Coronary artery (tissue), 2 donors: ENCODE measurements around the gene ADAD2.
"Not testable (repeated sequence)": the region's sequence is repeated elsewhere in the genome, so short reads cannot be mapped to it uniquely, and the experiment has no call there.

Source experiments
- DNase-seq: peaks from one replicate; pipeline ENCODE4 v3.0.0-alpha.2; 2017; ENCODE audit warnings: low spot score
- H3K27ac ChIP-seq, 2 donors: fragments of 200-600 bp; sonication (generic); one replicate each; pipeline ENCODE4 v1.5.1; 2016 to 2019
- H3K4me3 ChIP-seq: fragments of 200-600 bp; sonication (generic); 2 replicates; pipeline ENCODE4 v1.5.1; 2016; ENCODE audit warnings: mild to moderate bottlenecking, moderate library complexity
- CTCF ChIP-seq: fragments of 200-600 bp; sonication (generic); IDR thresholded peaks from one replicate; pipeline ENCODE4 v1.5.1; 2019; ENCODE audit warnings: antibody characterized with exemption

The ADAD2 gene

GRCh38 chr16:84215531-84215930 is 24.6 kb downstream of the ADAD2 start:
- no peak for TF ChIP-seq CTCF
- Histone ChIP-seq H3K4me3 (no peak overlapping the region), H3K27ac (no peak overlapping the region)
- no peak for DNase-seq

DNA sequence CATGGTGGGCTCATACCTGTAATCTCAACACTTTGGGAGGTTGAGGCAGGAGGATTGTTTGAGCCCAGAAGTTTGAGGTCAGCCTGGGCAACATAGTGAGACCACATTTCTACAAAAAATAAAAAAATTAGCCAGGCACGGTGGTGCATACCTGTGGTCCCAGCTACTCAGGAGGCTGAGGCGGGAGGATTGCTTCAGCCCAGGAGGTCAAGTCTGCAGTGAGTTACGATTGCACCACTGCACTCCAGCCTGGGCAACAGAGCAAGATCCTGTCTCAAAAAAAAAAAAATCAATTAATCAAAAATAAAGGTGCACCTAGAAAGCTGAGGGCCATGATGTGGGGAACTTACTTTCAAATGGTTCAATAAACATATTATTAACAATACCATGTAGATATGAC is 25.2 kb downstream of the ADAD2 start:
- H3K4me3 ChIP-seq, H3K27ac ChIP-seq, DNase-seq: not testable (repeated sequence)

DNA sequence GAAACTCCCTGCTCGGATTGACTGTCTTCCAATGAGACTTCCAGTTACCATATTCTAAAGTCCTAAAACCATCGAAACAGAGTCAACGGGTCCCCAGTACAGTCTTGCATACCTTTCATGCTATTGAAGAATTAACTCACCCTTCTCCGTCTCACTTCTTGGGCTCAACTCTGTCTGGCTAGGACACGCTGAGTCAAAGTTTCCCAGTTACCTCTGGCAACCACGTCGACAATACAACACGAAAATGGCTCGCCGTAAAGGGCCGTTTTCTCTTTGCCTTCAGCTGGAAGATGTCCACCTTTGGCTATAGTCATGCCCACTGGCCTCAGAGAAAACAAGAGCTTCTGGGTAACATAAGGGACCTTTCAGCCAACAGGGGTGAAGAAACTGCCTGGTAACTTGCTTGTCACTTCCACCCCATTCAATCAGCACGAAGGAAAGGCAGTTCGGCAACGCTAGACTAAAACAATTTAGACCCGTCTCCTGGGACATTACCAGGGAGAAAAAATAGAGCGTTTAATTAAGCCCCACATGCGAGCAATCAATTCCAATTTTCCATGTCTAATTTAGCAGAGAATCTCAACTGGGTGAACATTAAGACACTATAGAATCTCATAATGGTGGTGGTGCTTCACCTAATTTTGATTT is 27.3 kb downstream of the ADAD2 start:
- DNase-seq, result no peak
- H3K27ac ChIP-seq, result no peak overlapping the region
- TF ChIP-seq CTCF, result no peak
- no peak overlapping the region for H3K4me3 ChIP-seq

- DNase-seq, result no peak
- Histone ChIP-seq H3K27ac (no peak overlapping the region), H3K4me3 (no peak overlapping the region)
- TF ChIP-seq CTCF, result no peak
Measured at GRCh38 chr16:84218956-84219355, 28.0 kb downstream of the ADAD2 start.

DNA sequence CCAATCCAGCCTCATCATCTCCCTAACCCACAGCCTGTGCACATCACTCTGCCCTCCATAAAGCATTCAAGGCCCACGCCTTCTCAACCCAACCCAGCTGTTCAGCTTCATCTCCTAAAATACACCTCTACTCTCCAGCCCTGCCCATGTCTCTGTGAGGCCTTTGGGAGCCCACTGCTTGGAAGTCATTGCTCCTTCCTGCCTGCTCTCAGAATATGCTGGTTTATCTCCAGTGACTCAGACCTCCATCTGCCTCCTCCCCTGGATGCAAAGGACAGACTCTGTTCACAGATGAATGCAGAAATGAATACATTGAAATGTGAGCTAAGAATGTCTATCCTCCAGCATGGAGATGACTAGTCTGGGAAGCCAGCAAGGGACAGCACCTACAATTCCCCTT is 29.9 kb downstream of the ADAD2 start:
- no peak for TF ChIP-seq CTCF
- no peak for DNase-seq
- Histone ChIP-seq H3K4me3 (no peak overlapping the region), H3K27ac (no peak overlapping the region)

DNA sequence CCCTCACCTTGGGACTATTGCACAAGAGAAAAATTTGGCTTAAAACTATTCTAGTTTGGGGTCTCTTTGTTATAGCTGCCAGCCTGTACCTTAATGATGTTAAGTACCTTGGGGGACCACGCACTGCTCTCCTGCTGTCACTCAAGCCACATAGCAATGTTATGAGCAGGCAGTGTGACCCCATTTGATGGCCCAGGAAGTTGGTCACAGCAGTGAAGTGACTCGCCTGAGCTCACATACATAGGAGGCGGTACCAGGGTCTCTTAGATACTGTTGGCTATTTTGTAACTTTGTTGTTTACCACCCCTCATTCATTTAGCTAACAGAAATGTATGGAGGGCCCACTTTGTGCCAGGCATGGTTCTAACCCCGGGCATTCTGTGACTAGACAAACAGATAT is 32.5 kb downstream of the ADAD2 start:
- DNase-seq, result no peak
- no peak overlapping the region for H3K27ac ChIP-seq
- no peak for TF ChIP-seq CTCF
- H3K4me3 ChIP-seq, result no peak overlapping the region

DNA sequence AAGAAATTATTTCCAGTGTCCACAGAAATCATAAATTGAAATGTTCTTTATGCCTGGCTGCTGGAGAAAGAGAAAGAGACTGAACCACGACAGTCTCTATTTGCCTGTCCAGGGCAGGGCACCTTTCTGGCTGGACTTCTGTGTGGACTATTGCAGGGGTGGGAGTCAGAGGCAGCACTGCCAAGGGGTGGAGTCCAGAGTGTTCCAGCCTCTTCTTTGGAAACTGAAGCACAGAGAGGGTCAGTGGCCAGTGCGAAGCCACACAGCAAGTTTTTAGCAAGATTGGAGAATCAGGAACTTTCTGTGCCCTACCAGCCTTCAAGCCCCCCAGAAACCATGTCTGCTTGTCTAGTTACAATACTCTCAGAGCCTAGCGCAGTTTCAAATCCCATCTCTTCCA is 33.6 kb downstream of the ADAD2 start:
- Histone ChIP-seq H3K27ac (no peak overlapping the region), H3K4me3 (no peak overlapping the region)
- DNase-seq, result no peak
- TF ChIP-seq CTCF, result no peak

- TF ChIP-seq CTCF, result no peak
- H3K4me3 ChIP-seq, result no peak overlapping the region
- H3K27ac ChIP-seq, result no peak overlapping the region
- no peak for DNase-seq
Measured at GRCh38 chr16:84225126-84225525, 34.2 kb downstream of the ADAD2 start.
